Measurements from ENCODE around the gene PITX2. TPM values are rescaled to one million over a fixed set of nuclear protein-coding genes. Genes with fewer than 3 reads are reported as not detected.

The PITX2 gene
- total and polyA plus RNA-seq, 2 experiments from 2014 or later, result 1.5 to 7.0 TPM

DNA sequence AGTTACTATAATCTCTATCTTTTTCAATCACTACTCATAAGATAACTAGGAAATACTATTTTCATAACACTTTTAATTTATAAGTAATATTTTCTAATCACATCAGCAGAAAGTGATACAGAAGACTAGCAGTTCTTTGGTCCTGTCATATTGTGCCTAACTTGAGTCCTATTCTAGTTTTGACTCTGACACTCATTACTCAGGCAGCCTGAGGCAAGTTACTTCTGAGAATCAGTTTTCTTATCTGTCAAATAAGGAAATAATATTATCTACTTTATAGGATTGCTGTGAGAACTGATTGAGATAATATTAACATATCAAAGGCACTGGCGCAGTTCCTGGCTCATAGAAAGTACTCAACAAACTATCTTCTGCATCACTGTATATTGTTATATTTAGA lies 17.8 kb downstream of the PITX2 start:
- no peaks in the 10 kb centered on the region for H3K36me3 ChIP-seq
- H3K4me3 ChIP-seq, result no peak overlapping the region
- H3K9me3 ChIP-seq (ENCODE audit: low read depth), result no peaks in the 10 kb centered on the region
- peaks cover 12% of the 10 kb centered on the region for H3K4me1 ChIP-seq (ENCODE audit: low read depth)
- H3K27me3 ChIP-seq, result peaks cover 7% of the 10 kb centered on the region
- DNase-seq (ENCODE audit: low read depth in 1 of 2, low spot score in 1 of 2), result no peak
- H3K27ac ChIP-seq, result no peak overlapping the region
- TF ChIP-seq, protein P1, sequence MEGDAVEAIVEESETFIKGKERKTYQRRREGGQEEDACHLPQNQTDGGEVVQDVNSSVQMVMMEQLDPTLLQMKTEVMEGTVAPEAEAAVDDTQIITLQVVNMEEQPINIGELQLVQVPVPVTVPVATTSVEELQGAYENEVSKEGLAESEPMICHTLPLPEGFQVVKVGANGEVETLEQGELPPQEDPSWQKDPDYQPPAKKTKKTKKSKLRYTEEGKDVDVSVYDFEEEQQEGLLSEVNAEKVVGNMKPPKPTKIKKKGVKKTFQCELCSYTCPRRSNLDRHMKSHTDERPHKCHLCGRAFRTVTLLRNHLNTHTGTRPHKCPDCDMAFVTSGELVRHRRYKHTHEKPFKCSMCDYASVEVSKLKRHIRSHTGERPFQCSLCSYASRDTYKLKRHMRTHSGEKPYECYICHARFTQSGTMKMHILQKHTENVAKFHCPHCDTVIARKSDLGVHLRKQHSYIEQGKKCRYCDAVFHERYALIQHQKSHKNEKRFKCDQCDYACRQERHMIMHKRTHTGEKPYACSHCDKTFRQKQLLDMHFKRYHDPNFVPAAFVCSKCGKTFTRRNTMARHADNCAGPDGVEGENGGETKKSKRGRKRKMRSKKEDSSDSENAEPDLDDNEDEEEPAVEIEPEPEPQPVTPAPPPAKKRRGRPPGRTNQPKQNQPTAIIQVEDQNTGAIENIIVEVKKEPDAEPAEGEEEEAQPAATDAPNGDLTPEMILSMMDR (IDR thresholded peaks at IDR 0.05; ENCODE audit: low read depth, low read length), result no peak

DNA sequence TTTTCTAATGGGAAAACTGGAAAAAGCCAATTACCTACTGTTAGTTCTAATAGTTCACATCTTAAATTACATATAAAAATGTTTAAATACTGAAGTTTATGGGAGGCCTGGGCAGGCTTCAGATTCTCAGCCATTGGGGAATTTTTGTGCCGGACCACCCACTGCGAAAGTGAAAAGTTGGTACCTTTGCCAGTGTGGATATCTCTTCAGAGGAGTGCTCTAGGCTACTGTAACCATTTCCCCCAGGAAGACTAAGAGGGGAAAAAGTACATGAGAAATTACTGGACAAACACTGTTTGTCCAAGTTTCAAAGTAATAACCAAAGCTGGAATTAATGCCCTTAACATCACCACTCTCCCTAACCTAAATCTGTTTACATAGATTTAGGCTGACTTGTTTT lies 20.8 kb downstream of the PITX2 start:
- Histone ChIP-seq H3K27me3 (no peaks in the 10 kb centered on the region), H3K9me3 (ENCODE audit: low read depth) (no peaks in the 10 kb centered on the region), H3K4me1 (ENCODE audit: low read depth) (no peaks in the 10 kb centered on the region), H3K36me3 (no peaks in the 10 kb centered on the region), H3K27ac (no peak overlapping the region), H3K4me3 (no peak overlapping the region)
- TF ChIP-seq, protein P1 (IDR thresholded peaks at IDR 0.05; ENCODE audit: low read depth, low read length), result no peak
- DNase-seq (ENCODE audit: low read depth in 1 of 2, low spot score in 1 of 2), result no peak

DNA sequence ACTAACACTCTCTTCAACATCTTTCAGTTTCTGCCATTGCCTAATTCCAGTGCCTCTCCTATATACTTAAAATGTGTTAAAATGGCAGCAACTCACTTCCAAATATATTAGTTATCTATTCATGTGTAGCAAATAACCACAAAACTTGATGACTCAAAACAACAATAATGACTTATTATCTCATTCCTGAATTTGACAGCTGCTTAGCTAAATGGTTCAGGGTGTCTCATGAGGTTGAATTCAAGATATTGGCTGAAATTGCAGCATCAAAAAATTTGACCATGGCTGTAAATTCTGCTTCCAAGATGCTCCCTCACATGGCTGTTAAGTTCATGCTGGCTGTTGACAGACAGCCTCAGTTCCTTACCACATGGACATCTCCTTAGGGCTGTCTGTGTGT lies 25.3 kb downstream of the PITX2 start:
- Histone ChIP-seq H3K36me3 (no peaks in the 10 kb centered on the region), H3K27ac (no peak overlapping the region), H3K4me1 (ENCODE audit: low read depth) (no peaks in the 10 kb centered on the region), H3K4me3 (no peak overlapping the region), H3K9me3 (ENCODE audit: low read depth) (no peaks in the 10 kb centered on the region), H3K27me3 (no peaks in the 10 kb centered on the region)
- TF ChIP-seq, protein P1 (IDR thresholded peaks at IDR 0.05; ENCODE audit: low read depth, low read length), result no peak
- DNase-seq (ENCODE audit: low read depth in 1 of 2, low spot score in 1 of 2), result no peak

DNA sequence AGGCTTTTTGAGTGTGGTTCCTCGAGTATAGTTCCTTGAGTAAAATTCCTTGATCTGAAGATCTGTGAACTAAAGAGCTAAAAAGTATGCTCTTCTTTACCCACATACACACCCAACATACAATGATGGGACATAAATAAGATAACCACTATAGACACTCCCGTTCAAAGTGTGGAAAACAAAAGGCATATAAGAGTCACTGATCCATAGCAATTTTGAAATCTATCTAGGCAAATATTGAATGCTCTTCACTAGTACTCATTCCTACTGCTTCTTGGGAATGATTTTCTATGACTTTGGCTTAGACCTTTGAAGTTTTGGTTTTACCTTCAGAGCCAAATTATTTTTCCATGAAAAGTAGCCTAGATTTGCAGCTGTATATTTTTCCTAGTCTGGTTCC lies 26.4 kb downstream of the PITX2 start:
- H3K27ac ChIP-seq, result no peak overlapping the region
- H3K36me3 ChIP-seq, result no peaks in the 10 kb centered on the region
- no peak overlapping the region for H3K4me3 ChIP-seq
- H3K4me1 ChIP-seq (ENCODE audit: low read depth), result no peaks in the 10 kb centered on the region
- no peaks in the 10 kb centered on the region for H3K9me3 ChIP-seq (ENCODE audit: low read depth)
- no peak for DNase-seq (ENCODE audit: low read depth in 1 of 2, low spot score in 1 of 2)
- no peaks in the 10 kb centered on the region for H3K27me3 ChIP-seq
- TF ChIP-seq, protein P1 (IDR thresholded peaks at IDR 0.05; ENCODE audit: low read depth, low read length), result no peak

DNA sequence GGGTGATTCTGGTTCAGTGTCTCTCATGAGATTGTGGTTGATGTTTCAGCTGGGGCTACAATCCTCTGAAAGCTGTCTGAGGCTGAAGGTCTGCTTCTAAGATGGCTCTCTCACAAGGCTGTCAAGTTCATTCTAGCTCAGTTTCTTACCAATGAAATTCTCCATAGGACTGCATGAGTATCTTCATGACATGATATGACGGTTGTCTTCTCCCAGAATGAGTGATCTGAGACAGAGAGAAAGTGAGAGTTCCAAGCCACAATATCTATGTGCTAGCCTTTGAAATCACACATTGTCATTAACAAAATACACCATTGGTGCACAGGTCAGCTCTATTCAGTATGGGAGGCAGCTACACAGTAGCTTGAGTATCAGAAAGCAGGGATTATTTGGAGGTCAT lies 27.3 kb downstream of the PITX2 start:
- TF ChIP-seq, protein P1 (IDR thresholded peaks at IDR 0.05; ENCODE audit: low read depth, low read length), result no peak
- DNase-seq (ENCODE audit: low read depth in 1 of 2, low spot score in 1 of 2), result no peak
- H3K9me3 ChIP-seq (ENCODE audit: low read depth), result no peaks in the 10 kb centered on the region

DNA sequence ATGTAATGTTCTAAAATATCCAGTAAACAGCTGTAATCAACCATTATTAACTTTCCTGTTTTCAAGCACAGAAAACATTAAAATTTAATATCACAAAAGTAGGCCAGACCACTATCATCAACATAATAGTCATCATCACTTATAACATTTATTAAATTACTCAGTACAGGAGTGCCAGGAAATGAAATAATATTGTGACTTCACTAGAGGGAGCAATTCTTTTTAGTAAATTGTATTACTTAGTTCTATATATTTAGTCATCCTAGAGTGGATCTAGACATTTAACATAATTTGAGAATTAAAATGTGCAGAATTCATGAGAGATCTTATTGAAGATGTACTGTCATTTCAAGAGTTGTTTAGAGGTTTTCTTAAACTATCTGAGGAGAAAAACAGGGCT lies 33.6 kb downstream of the PITX2 start:
- Histone ChIP-seq H3K4me3 (no peak overlapping the region), H3K4me1 (ENCODE audit: low read depth) (no peaks in the 10 kb centered on the region), H3K36me3 (no peaks in the 10 kb centered on the region), H3K9me3 (ENCODE audit: low read depth) (no peaks in the 10 kb centered on the region), H3K27ac (no peak overlapping the region), H3K27me3 (no peaks in the 10 kb centered on the region)
- TF ChIP-seq, protein P1 (IDR thresholded peaks at IDR 0.05; ENCODE audit: low read depth, low read length), result peak; percentile 36
- DNase-seq (ENCODE audit: low read depth in 1 of 2, low spot score in 1 of 2), result peak in 1 of 2 donors; percentile 16

More for the DNA sequence above, 27.3 kb downstream of the PITX2 start:
- H3K27ac ChIP-seq, result no peak overlapping the region
- H3K4me3 ChIP-seq, result no peak overlapping the region
- H3K27me3 ChIP-seq, result no peaks in the 10 kb centered on the region
- H3K36me3 ChIP-seq, result no peaks in the 10 kb centered on the region
- no peaks in the 10 kb centered on the region for H3K4me1 ChIP-seq (ENCODE audit: low read depth)
